HepG2 (cell line): ENCODE measurements around the gene STAT4. TPM values are rescaled to one million over a fixed set of nuclear protein-coding genes. Genes with fewer than 3 reads are reported as not detected.

Experiments
- ATAC-seq: fragments of 200-7000 bp; cut with Tn5 transposase; 3 replicates; pipeline ENCODE4 v1.9.1; 2020; ENCODE audit warnings: mild to moderate bottlenecking, moderate library complexity
- BruUV-seq: library from RNA; stranded (reverse); fragments of 400-500 nt; replicated peaks from 2 replicates; lab custom pipeline; 2021; lab: Mats Ljungman, UMichigan
- CTCF ChIA-PET: fragments of 300-600 bp; formaldehyde crosslinking; extraction: SDS; loops from one replicate; lab custom pipeline; 2021; ENCODE audit warnings: low total read pairs, inconsistent platforms, low intra/inter-chr PET ratio; lab: Yijun Ruan, JAX
- POLR2A ChIA-PET: fragments of 350-600 bp; sonication (Branson Sonifier 250); formaldehyde crosslinking; loops from one replicate; lab custom pipeline; 2020; ENCODE audit warnings: antibody characterized with exemption, inconsistent platforms; lab: Yijun Ruan, JAX
- DNase-seq: peaks from one replicate; pipeline ENCODE4 v3.0.0-alpha.2; 2015; ENCODE audit warnings: low spot score
- FAIRE-seq: peaks from 3 replicates; lab custom pipeline; 2011; peaks lifted over from hg19 to GRCh38; lab: Jason Lieb, UNC
- H2AFZ ChIP-seq: one replicate; pipeline ENCODE4 v1.6.1; 2011; ENCODE audit warnings: low read length, inconsistent platforms
- H3K27ac ChIP-seq: fragments of 300-600 bp; 3 replicates; pipeline ENCODE4 v1.8.0; 2011; ENCODE audit warnings: mixed run types, mild to moderate bottlenecking, mixed read lengths, low read length, inconsistent platforms; ENCODE audit not compliant: insufficient read depth; ENCODE audit errors: extremely low read length
- H3K27me3 ChIP-seq, 2 experiments: fragments of 200-600 bp in 1 of 2; 2 replicates in 1 of 2; 3 replicates in 1 of 2; pipeline versions ENCODE4 v1.6.0 to v1.8.0; 2011; ENCODE audit warnings: low read length in 2 of 2, mild to moderate bottlenecking in 2 of 2, moderate library complexity in 2 of 2, inconsistent platforms in 1 of 2; ENCODE audit not compliant: insufficient read depth in 2 of 2, control insufficient read depth in 1 of 2
- H3K36me3 ChIP-seq, 2 experiments: fragments of 200-600 bp in 1 of 2; replicated peaks in 1 of 2; 2 replicates in 1 of 2; 3 replicates in 1 of 2; pipeline versions ENCODE4 v1.5.1 to v1.8.0; 2011; ENCODE audit warnings: low read length in 2 of 2, inconsistent platforms in 1 of 2; ENCODE audit not compliant: insufficient read depth in 2 of 2, control insufficient read depth in 1 of 2
- H3K4me1 ChIP-seq: 2 replicates; pipeline ENCODE4 v1.5.1; 2012; ENCODE audit warnings: low read length, inconsistent platforms; ENCODE audit not compliant: insufficient read depth
- H3K4me2 ChIP-seq: 2 replicates; pipeline ENCODE4 v1.6.0; 2011; ENCODE audit warnings: low read depth, low read length, inconsistent platforms
- H3K4me3 ChIP-seq, 3 experiments: fragments of 200-600 bp in 1 of 3; sonication (generic), shearing (Covaris generic) in 1 of 3; replicated peaks in 1 of 3; 2 replicates each; pipeline ENCODE4 v1.5.1; 2011 to 2016; ENCODE audit warnings: low read length in 3 of 3, inconsistent platforms in 2 of 3, low read depth in 2 of 3, mild to moderate bottlenecking in 2 of 3, control low read depth in 1 of 3, mixed read lengths in 1 of 3; ENCODE audit not compliant: insufficient read depth in 1 of 3
- H3K79me2 ChIP-seq: one replicate; pipeline ENCODE4 v1.6.1; 2011; ENCODE audit warnings: low read length, inconsistent platforms; ENCODE audit not compliant: insufficient read depth
- H3K9ac ChIP-seq: 2 replicates; pipeline ENCODE4 v1.6.0; 2011; ENCODE audit warnings: mild to moderate bottlenecking, low read depth, low read length, inconsistent platforms; ENCODE audit not compliant: insufficient read depth
- H3K9me3 ChIP-seq: 2 replicates; pipeline ENCODE4 v1.5.1; 2012; ENCODE audit warnings: mild to moderate bottlenecking, low read length
- H4K20me1 ChIP-seq: 2 replicates; pipeline ENCODE4 v1.6.0; 2011; ENCODE audit warnings: inconsistent platforms, mild to moderate bottlenecking, low read length, moderate library complexity; ENCODE audit not compliant: insufficient read depth
- ELF3 ChIP-seq: IDR thresholded peaks from 2 replicates; pipeline ENCODE4 v1.6.1; 2016; ENCODE audit warnings: missing genetic modification reagents, missing compliant biosample characterization
- HMGA1 ChIP-seq: sonication (generic); formaldehyde crosslinking; conservative IDR thresholded peaks from 2 replicates; pipeline ENCODE4 v1.4.0; 2020; ENCODE audit warnings: missing genetic modification reagents
- NCOA1 ChIP-seq: sonication (generic); formaldehyde crosslinking; IDR thresholded peaks from 2 replicates; pipeline ENCODE4 v1.9.0; 2021; ENCODE audit warnings: missing genetic modification reagents
- PAWR ChIP-seq: sonication (generic); formaldehyde crosslinking; IDR thresholded peaks from 2 replicates; pipeline ENCODE4 v1.4.0; 2020; ENCODE audit warnings: missing genetic modification reagents, mild to moderate bottlenecking, borderline replicate concordance
- TRIM24 ChIP-seq: sonication (generic); formaldehyde crosslinking; IDR thresholded peaks from 2 replicates; pipeline ENCODE4 v1.8.0; 2022; ENCODE audit warnings: mild to moderate bottlenecking, missing genetic modification reagents
- WGBS: methylation state at CpG from one replicate; pipeline ENCODE4 v1.1.6; 2017; ENCODE audit warnings: low lambda C conversion rate; 5-methylcytosine and 5-hydroxymethylcytosine counted together
- in situ Hi-C: cut with HindIII; loops from 2 replicates; pipeline ENCODE4 v1.10.0; 2017; ENCODE audit warnings: low pct_unique_long_range_greater_than_20kb; ENCODE audit not compliant: extremely low pct_ligation_motif_present
- intact Hi-C: fragments of 100-400 bp; cut with micrococcal nuclease; formaldehyde crosslinking; loops from one replicate; pipeline ENCODE4 v1.10.0; 2022; ENCODE audit not compliant: unreplicated experiment
- polyA plus RNA-seq, 8 experiments: library from polyadenylated mRNA; depleted of rRNA in 3 of 8; stranded (reverse) in 7 of 8; unstranded in 1 of 8; fragments of >200 nt; fragmentation: Illumina TruSeq in 4 of 8; extraction: Trizol in 4 of 8; gene quantifications; 2 replicates each; pipeline versions ENCODE4 v1.2.1 to v1.2.3, GENCODE V29; 2011 to 2016; ENCODE audit warnings: low read depth in 4 of 8, missing spikeins in 1 of 8, mixed read lengths in 1 of 8; ENCODE audit not compliant: insufficient read depth in 1 of 8
- total RNA-seq, 5 experiments: library from RNA; depleted of rRNA; stranded (reverse); fragments of >200 nt; fragmentation: Illumina TruSeq; extraction: Trizol; gene quantifications; 2 replicates each; pipeline ENCODE4 v1.2.3, GENCODE V29; 2016; ENCODE audit warnings: low read depth in 1 of 5
- TF ChIP-seq, protein P1 (sequence below): sonication (generic); formaldehyde crosslinking; IDR thresholded peaks from 2 replicates; pipeline ENCODE4 v1.5.1; 2020; ENCODE audit warnings: mild to moderate bottlenecking, missing genetic modification reagents, moderate library complexity

STAT4 gene
- total and polyA plus RNA-seq, 2 of the 13 experiments (the other 11 are each of a cell fraction or from before 2014, with no cell fraction given) = 0.37 TPM; not detected in 1

DNA sequence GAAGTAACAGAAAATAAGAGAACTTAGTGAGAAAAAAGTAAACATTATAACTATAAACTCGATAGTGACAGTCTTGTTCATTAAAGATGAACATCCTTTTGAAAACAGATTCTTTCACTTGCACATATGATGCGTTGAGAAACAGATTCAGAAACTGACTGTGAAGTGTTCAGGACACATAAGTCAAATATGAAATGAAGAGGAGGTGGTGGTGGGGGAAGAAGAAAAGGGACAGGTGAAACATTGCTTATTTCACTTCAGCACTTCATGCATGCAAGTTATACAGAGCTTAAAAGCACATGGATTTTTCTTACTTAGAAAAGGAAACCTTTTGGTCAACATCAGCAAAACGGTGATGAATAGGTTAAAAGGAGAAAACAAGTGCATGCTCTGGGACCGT, 42.5 kb downstream of the STAT4 start:
- H3K79me2 ChIP-seq = no peaks in the 10 kb centered on the region
- H3K9ac ChIP-seq = no peak overlapping the region
- ChIA-PET POLR2A (no interaction called here), CTCF (no interaction called here)
- WGBS = 5% methylated on average over 4 of the region's 4 CpGs
- no peak overlapping the region for H3K4me2 ChIP-seq
- in situ Hi-C loops = no loop called here
- peaks cover 0 to 10% of the 10 kb centered on the region in 2 experiments; a peak in 3 of 5 replicates for H3K27me3 ChIP-seq
- no peaks in the 10 kb centered on the region for H3K9me3 ChIP-seq
- no peaks in the 10 kb centered on the region for H4K20me1 ChIP-seq
- no peak for ATAC-seq
- no peaks in the 10 kb centered on the region for H3K4me1 ChIP-seq
- no peaks in the 10 kb centered on the region for H3K36me3 ChIP-seq
- DNase-seq = no peak
- no peak overlapping the region for H3K27ac ChIP-seq
- no peak overlapping the region for H2AFZ ChIP-seq
- intact Hi-C loops = no loop called here
- no TSS peak for BruUV-seq
- H3K4me3 ChIP-seq = no peak overlapping the region
- TF ChIP-seq PAWR (no peak), TRIM24 (CRISPR knock-in tag) (no peak), NCOA1 (CRISPR knock-in tag) (no peak), ELF3 (CRISPR knock-in tag) (no peak), HMGA1 (CRISPR knock-in tag) (no peak)
- TF ChIP-seq, protein P1, sequence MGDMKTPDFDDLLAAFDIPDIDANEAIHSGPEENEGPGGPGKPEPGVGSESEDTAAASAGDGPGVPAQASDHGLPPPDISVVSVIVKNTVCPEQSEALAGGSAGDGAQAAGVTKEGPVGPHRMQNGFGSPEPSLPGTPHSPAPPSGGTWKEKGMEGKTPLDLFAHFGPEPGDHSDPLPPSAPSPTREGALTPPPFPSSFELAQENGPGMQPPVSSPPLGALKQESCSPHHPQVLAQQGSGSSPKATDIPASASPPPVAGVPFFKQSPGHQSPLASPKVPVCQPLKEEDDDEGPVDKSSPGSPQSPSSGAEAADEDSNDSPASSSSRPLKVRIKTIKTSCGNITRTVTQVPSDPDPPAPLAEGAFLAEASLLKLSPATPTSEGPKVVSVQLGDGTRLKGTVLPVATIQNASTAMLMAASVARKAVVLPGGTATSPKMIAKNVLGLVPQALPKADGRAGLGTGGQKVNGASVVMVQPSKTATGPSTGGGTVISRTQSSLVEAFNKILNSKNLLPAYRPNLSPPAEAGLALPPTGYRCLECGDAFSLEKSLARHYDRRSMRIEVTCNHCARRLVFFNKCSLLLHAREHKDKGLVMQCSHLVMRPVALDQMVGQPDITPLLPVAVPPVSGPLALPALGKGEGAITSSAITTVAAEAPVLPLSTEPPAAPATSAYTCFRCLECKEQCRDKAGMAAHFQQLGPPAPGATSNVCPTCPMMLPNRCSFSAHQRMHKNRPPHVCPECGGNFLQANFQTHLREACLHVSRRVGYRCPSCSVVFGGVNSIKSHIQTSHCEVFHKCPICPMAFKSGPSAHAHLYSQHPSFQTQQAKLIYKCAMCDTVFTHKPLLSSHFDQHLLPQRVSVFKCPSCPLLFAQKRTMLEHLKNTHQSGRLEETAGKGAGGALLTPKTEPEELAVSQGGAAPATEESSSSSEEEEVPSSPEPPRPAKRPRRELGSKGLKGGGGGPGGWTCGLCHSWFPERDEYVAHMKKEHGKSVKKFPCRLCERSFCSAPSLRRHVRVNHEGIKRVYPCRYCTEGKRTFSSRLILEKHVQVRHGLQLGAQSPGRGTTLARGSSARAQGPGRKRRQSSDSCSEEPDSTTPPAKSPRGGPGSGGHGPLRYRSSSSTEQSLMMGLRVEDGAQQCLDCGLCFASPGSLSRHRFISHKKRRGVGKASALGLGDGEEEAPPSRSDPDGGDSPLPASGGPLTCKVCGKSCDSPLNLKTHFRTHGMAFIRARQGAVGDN (CRISPR knock-in tag) = no peak
- no peak for FAIRE-seq
